GM23338 (cell line): ENCODE data around the gene C20orf204. TPM values are rescaled to one million over a fixed set of nuclear protein-coding genes. Genes with fewer than 3 reads are reported as not detected.

Source experiments
- ATAC-seq: fragments of 200-7000 bp; cut with Tn5 transposase; 3 replicates; pipeline ENCODE4 v1.9.1; 2020
- DNase-seq: peaks from one replicate; pipeline ENCODE4 v3.0.0-alpha.2; 2015; ENCODE audit warnings: low spot score
- H2AFZ ChIP-seq: fragments of 200-600 bp; sonication (generic); 2 replicates; pipeline ENCODE4 v1.8.0; 2016; ENCODE audit warnings: antibody characterized with exemption, mild to moderate bottlenecking, moderate library complexity
- H3F3A ChIP-seq: fragments of 200-600 bp; sonication (generic); replicated peaks from 2 replicates; pipeline ENCODE4 v1.8.0; 2017; ENCODE audit warnings: antibody characterized with exemption, mixed run types, low read depth
- H3K27ac ChIP-seq: fragments of 200-600 bp; sonication (generic); 2 replicates; pipeline ENCODE4 v1.6.1; 2016; ENCODE audit warnings: low read depth
- H3K27me3 ChIP-seq: fragments of 200-600 bp; sonication (generic); 2 replicates; pipeline ENCODE4 v1.8.0; 2016; ENCODE audit warnings: mild to moderate bottlenecking, mixed run types, moderate library complexity; ENCODE audit not compliant: insufficient read depth
- H3K36me3 ChIP-seq: fragments of 200-600 bp; sonication (generic); 2 replicates; pipeline ENCODE4 v1.8.0; 2016; ENCODE audit warnings: mild to moderate bottlenecking; ENCODE audit not compliant: insufficient read depth
- H3K4me1 ChIP-seq: fragments of 200-600 bp; sonication (generic); 2 replicates; pipeline ENCODE4 v1.8.0; 2016; ENCODE audit warnings: mild to moderate bottlenecking, moderate library complexity; ENCODE audit not compliant: insufficient read depth
- H3K4me2 ChIP-seq: fragments of 200-600 bp; sonication (generic); 2 replicates; pipeline ENCODE4 v1.7.1; 2017; ENCODE audit warnings: mixed run types
- H3K4me3 ChIP-seq: fragments of 200-600 bp; sonication (generic); 2 replicates; pipeline ENCODE4 v1.6.1; 2016; ENCODE audit warnings: mixed run types
- H3K79me2 ChIP-seq: fragments of 200-600 bp; sonication (generic); replicated peaks from 2 replicates; pipeline ENCODE4 v1.8.0; 2017; ENCODE audit warnings: mild to moderate bottlenecking; ENCODE audit not compliant: insufficient read depth
- H3K9me2 ChIP-seq: fragments of 200-600 bp; sonication (generic); 2 replicates; pipeline ENCODE4 v1.8.0; 2017; ENCODE audit not compliant: insufficient read depth
- H4K20me1 ChIP-seq: fragments of 200-600 bp; sonication (generic); replicated peaks from 2 replicates; pipeline ENCODE4 v1.8.0; 2017; ENCODE audit warnings: mild to moderate bottlenecking; ENCODE audit not compliant: insufficient read depth
- H3K27ac Mint-ChIP-seq: 2 replicates; pipeline ENCODE4 v1.8.0; 2020; ENCODE audit warnings: inconsistent platforms, mild to moderate bottlenecking, moderate library complexity, mixed read lengths
- H3K27me3 Mint-ChIP-seq: 3 replicates; pipeline ENCODE4 v1.8.0; 2022; ENCODE audit warnings: low read depth, mild to moderate bottlenecking, moderate library complexity, mixed read lengths, inconsistent platforms; ENCODE audit not compliant: insufficient read depth, poor library complexity
- H3K36me3 Mint-ChIP-seq: 3 replicates; pipeline ENCODE4 v1.8.0; 2021; ENCODE audit warnings: low read depth, mild to moderate bottlenecking, inconsistent platforms, moderate library complexity, mixed read lengths
- H3K4me1 Mint-ChIP-seq: 3 replicates; pipeline ENCODE4 v1.8.0; 2020; ENCODE audit warnings: mild to moderate bottlenecking, inconsistent platforms, mixed read lengths
- H3K4me3 Mint-ChIP-seq: 3 replicates; pipeline ENCODE4 v1.8.0; 2021; ENCODE audit warnings: moderate library complexity, mild to moderate bottlenecking, inconsistent platforms, mixed read lengths
- H3K9me3 Mint-ChIP-seq: 3 replicates; pipeline ENCODE4 v1.8.0; 2020; ENCODE audit warnings: moderate library complexity, mild to moderate bottlenecking, inconsistent platforms, mixed read lengths
- CREB1 ChIP-seq: fragments of 250-450 bp; sonication (Bioruptor Pico); IDR thresholded peaks from 2 replicates; pipeline ENCODE4 v1.5.0; 2020; ENCODE audit warnings: low read depth, mild to moderate bottlenecking, moderate library complexity
- CTCF ChIP-seq, 2 experiments: fragments of 200-600 bp in 1 of 2; sonication (generic) in 1 of 2; conservative IDR thresholded peaks; 2 replicates each; pipeline versions ENCODE4 v1.5.1 to v1.6.1; 2016 to 2017; ENCODE audit warnings: antibody characterized with exemption in 2 of 2, low read depth in 2 of 2, mild to moderate bottlenecking in 2 of 2, moderate library complexity in 1 of 2
- EZH2 ChIP-seq: fragments of 200-600 bp; sonication (generic); IDR thresholded peaks from one replicate; pipeline ENCODE4 v1.8.0; 2017; ENCODE audit warnings: antibody characterized with exemption, mild to moderate bottlenecking, low read depth; ENCODE audit not compliant: unreplicated experiment
- EZH2phosphoT487 ChIP-seq: fragments of 200-600 bp; sonication (generic); IDR thresholded peaks from one replicate; pipeline ENCODE4 v1.8.1; 2018; ENCODE audit warnings: antibody characterized with exemption; ENCODE audit not compliant: unreplicated experiment
- JUNB ChIP-seq: IDR thresholded peaks from one replicate; pipeline ENCODE4 v1.6.1; 2016; ENCODE audit warnings: antibody characterized with exemption; ENCODE audit not compliant: unreplicated experiment
- NANOG ChIP-seq: IDR thresholded peaks from 2 replicates; pipeline ENCODE4 v1.6.1; 2016; ENCODE audit warnings: antibody characterized with exemption, borderline replicate concordance
- POLR2AphosphoS5 ChIP-seq: IDR thresholded peaks from 2 replicates; pipeline ENCODE4 v1.6.1; 2016; ENCODE audit warnings: antibody characterized with exemption, low read depth
- STAT1 ChIP-seq: IDR thresholded peaks from one replicate; pipeline ENCODE4 v1.6.1; 2016; ENCODE audit warnings: antibody characterized with exemption; ENCODE audit not compliant: unreplicated experiment
- ZNF114 ChIP-seq: fragments of 250-450 bp; sonication (Bioruptor Pico); IDR thresholded peaks from 2 replicates; pipeline ENCODE4 v1.5.0; 2020; ENCODE audit warnings: mild to moderate bottlenecking, moderate library complexity
- ZNF331 ChIP-seq: fragments of 250-450 bp; sonication (Bioruptor Pico); IDR thresholded peaks from 2 replicates; pipeline ENCODE4 v1.5.0; 2020; ENCODE audit warnings: low read depth, mild to moderate bottlenecking, moderate library complexity
- ZNF462 ChIP-seq: fragments of 250-450 bp; sonication (Bioruptor Pico); IDR thresholded peaks from 2 replicates; pipeline ENCODE4 v1.5.0; 2020; ENCODE audit warnings: mild to moderate bottlenecking, moderate library complexity
- polyA plus RNA-seq: library from polyadenylated mRNA; unstranded; fragments of >200 nt; fragmentation: Nextera tagmentation; extraction: Ambion mirVana; gene quantifications from 2 replicates; pipeline ENCODE4 v1.2.1, GENCODE V29; 2016
- total RNA-seq: library from RNA; depleted of rRNA; stranded (reverse); fragments of >200 nt; shearing (Covaris generic); gene quantifications from 2 replicates; pipeline ENCODE4 v1.2.3, GENCODE V29; 2014
- TF ChIP-seq, protein P1 (sequence below): IDR thresholded peaks from one replicate; pipeline ENCODE4 v1.6.1; 2018; ENCODE audit warnings: antibody characterized with exemption; ENCODE audit not compliant: unreplicated experiment
- TF ChIP-seq, protein P2 (sequence below): IDR thresholded peaks from 2 replicates; pipeline ENCODE4 v1.6.1; 2016; ENCODE audit warnings: antibody characterized with exemption

Gene C20orf204
- total and polyA plus RNA-seq, 2 experiments from 2014 or later, result 0.73 to 0.82 TPM

DNA sequence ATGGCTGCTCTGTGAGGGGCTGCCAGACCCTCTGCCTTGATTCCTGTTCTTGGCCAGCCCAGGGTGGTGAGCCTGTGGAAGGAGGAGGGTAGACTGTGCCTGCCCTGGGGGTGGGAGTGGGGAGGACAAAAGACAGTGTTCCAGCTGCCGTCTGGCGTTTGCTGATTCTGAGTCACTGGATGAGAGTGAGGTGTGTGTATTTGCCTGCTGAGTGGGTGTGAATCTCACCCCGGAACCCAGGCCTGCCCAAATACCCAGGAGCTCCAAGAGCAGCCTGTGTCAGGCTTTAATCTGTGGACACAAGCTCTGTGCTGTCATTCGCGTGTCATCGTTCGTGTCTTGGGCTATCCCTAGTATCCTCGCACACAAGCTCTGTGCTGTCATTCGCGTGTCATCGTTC, 50.8 kb downstream of the C20orf204 start:
- Histone ChIP-seq H3K4me1 (peaks cover 16% of the 10 kb centered on the region; the same call in 1 of the 2 replicates), H3K4me3 (no peak overlapping the region), H3F3A (0 out of 2 replicates have a peak, but pooled peaks cover 2% of the 10 kb centered on the region), H3K27ac (no peak overlapping the region), H3K9me2 (no peaks in the 10 kb centered on the region), H2AFZ (no peak overlapping the region), H4K20me1 (no peaks in the 10 kb centered on the region), H3K4me2 (no peak overlapping the region), H3K27me3 (peaks cover 37% of the 10 kb centered on the region), H3K36me3 (no peaks in the 10 kb centered on the region), H3K79me2 (no peaks in the 10 kb centered on the region)
- Mint-ChIP-seq H3K36me3 (no peaks in the 10 kb centered on the region; the same call in 2 of the 3 replicates), H3K4me3 (no peak overlapping the region), H3K27ac (no peak overlapping the region), H3K9me3 (peaks cover 3% of the 10 kb centered on the region; the same call in 1 of the 3 replicates), H3K27me3 (peaks cover 41% of the 10 kb centered on the region), H3K4me1 (peaks cover 16% of the 10 kb centered on the region)
- DNase-seq (no peak), ATAC-seq (no peak)
- TF ChIP-seq ZNF462 (CRISPR knock-in tag), result no peak
- no peak for TF ChIP-seq CREB1 (CRISPR knock-in tag)
- TF ChIP-seq, protein P1, sequence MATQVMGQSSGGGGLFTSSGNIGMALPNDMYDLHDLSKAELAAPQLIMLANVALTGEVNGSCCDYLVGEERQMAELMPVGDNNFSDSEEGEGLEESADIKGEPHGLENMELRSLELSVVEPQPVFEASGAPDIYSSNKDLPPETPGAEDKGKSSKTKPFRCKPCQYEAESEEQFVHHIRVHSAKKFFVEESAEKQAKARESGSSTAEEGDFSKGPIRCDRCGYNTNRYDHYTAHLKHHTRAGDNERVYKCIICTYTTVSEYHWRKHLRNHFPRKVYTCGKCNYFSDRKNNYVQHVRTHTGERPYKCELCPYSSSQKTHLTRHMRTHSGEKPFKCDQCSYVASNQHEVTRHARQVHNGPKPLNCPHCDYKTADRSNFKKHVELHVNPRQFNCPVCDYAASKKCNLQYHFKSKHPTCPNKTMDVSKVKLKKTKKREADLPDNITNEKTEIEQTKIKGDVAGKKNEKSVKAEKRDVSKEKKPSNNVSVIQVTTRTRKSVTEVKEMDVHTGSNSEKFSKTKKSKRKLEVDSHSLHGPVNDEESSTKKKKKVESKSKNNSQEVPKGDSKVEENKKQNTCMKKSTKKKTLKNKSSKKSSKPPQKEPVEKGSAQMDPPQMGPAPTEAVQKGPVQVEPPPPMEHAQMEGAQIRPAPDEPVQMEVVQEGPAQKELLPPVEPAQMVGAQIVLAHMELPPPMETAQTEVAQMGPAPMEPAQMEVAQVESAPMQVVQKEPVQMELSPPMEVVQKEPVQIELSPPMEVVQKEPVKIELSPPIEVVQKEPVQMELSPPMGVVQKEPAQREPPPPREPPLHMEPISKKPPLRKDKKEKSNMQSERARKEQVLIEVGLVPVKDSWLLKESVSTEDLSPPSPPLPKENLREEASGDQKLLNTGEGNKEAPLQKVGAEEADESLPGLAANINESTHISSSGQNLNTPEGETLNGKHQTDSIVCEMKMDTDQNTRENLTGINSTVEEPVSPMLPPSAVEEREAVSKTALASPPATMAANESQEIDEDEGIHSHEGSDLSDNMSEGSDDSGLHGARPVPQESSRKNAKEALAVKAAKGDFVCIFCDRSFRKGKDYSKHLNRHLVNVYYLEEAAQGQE, result no peak
- TF ChIP-seq NANOG, result no peak
- no peak for TF ChIP-seq EZH2phosphoT487
- TF ChIP-seq ZNF114 (CRISPR knock-in tag), result no peak
- no peak for TF ChIP-seq EZH2
- no peak for TF ChIP-seq CTCF (conservative IDR thresholded peaks at IDR 0.05; ENCODE audit: low read depth in 2 of 2)
- no peak for TF ChIP-seq STAT1
- no peak for TF ChIP-seq JUNB
- no peak for TF ChIP-seq POLR2AphosphoS5
- TF ChIP-seq, protein P2, sequence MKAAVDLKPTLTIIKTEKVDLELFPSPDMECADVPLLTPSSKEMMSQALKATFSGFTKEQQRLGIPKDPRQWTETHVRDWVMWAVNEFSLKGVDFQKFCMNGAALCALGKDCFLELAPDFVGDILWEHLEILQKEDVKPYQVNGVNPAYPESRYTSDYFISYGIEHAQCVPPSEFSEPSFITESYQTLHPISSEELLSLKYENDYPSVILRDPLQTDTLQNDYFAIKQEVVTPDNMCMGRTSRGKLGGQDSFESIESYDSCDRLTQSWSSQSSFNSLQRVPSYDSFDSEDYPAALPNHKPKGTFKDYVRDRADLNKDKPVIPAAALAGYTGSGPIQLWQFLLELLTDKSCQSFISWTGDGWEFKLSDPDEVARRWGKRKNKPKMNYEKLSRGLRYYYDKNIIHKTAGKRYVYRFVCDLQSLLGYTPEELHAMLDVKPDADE, result no peak
- TF ChIP-seq ZNF331, result no peak
